Fibroblast of the aortic adventitia (primary cell): ENCODE data around the gene KCNAB1. TPM values are rescaled to one million over a fixed set of nuclear protein-coding genes. Genes with fewer than 3 reads are reported as not detected.
A peak's percentile ranks its signal among the peaks of the same experiment; 100 is the strongest.

Experiments used
- DNase-seq: peaks from one replicate; pipeline ENCODE4 v3.0.0-alpha.2; 2010; ENCODE audit warnings: low read depth
- H3K4me3 ChIP-seq: 2 replicates; pipeline ENCODE4 v1.5.1; 2011; ENCODE audit warnings: low read depth, mild to moderate bottlenecking, control low read depth, low read length, moderate library complexity
- total RNA-seq: library from RNA; depleted of rRNA; stranded (reverse); fragments of >200 nt; gene quantifications from 2 replicates; pipeline ENCODE4 v1.2.3, GENCODE V29; 2012; ENCODE audit warnings: low replicate concordance
- TF ChIP-seq, protein P1 (sequence below): IDR thresholded peaks from 2 replicates; pipeline ENCODE4 v1.5.1; 2011; ENCODE audit warnings: mild to moderate bottlenecking, low read length, control low read depth, inconsistent platforms; ENCODE audit not compliant: insufficient read depth

The KCNAB1 gene
- total RNA-seq, 1 donor = 3.3 TPM

DNA sequence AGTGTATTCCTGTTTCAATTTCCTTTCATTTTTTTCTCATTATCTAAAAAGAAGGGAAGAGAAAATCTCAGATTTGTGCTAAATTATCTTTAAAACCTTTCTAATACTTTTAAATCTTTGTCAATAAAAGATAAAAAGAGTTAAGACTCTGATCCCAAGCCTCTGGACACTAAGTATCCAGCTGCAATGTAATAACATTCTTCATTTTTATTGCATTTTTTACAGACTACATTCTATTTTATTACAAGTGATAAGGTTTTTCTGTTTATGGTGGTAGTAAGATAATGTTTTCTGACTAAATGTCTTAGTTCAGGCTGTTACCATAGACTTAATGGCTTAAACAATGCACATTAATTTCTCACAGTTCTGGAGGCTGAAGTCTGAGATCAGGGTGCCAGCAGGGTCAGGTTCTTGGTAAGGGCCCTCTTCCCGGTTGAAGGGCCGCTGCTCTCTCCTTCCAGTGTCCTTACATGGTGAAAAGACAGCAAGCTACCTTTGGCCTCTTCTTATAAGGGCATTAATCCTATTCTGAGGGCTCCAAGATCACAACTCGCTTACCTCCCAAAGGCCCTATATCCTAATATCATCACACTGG is 19.7 kb downstream of the KCNAB1 start:
- TF ChIP-seq, protein P1, sequence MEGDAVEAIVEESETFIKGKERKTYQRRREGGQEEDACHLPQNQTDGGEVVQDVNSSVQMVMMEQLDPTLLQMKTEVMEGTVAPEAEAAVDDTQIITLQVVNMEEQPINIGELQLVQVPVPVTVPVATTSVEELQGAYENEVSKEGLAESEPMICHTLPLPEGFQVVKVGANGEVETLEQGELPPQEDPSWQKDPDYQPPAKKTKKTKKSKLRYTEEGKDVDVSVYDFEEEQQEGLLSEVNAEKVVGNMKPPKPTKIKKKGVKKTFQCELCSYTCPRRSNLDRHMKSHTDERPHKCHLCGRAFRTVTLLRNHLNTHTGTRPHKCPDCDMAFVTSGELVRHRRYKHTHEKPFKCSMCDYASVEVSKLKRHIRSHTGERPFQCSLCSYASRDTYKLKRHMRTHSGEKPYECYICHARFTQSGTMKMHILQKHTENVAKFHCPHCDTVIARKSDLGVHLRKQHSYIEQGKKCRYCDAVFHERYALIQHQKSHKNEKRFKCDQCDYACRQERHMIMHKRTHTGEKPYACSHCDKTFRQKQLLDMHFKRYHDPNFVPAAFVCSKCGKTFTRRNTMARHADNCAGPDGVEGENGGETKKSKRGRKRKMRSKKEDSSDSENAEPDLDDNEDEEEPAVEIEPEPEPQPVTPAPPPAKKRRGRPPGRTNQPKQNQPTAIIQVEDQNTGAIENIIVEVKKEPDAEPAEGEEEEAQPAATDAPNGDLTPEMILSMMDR = no peak
- H3K4me3 ChIP-seq = no peak overlapping the region
- no peak for DNase-seq

DNA sequence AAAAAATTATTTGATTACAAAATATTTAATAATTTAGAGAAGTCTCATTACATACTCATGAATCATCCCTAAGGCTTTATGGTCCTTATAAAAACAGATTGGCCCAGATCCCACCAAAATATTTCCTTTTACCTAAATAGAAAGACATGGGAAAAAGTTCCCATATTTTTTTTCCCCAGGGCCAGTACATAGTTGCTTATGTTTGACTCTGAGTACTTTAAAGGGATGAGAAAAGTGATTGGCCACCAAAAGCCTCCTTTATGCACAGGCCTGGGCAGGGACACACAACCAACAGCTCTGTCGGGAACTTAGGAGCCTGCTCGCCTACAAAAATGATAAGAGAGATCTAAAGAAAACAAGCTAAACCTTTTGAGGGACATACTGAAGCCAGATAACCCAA is 22.3 kb downstream of the KCNAB1 start:
- DNase-seq = peak; percentile 50
- TF ChIP-seq, protein P1 = no peak
- H3K4me3 ChIP-seq = no peak overlapping the region

DNA sequence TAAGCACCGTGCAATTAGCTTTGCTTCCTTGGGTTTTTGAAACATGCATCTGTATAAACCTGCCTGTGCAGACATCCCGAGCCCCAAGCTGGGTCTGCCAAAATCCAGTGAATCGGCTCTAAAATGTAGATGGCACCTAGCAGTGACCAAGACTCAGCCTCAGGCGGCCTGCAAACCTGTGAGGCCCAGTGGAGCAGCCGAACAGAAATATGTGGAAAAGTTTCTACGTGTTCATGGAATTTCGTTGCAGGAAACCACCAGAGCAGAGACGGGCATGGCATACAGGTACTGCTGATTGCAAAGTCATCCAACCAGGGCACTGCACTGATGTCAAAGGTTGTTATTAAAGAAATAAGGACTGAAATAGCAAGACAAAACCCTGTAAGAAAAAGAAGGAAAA is 22.8 kb downstream of the KCNAB1 start:
- no peak for DNase-seq
- TF ChIP-seq, protein P1 = no peak
- no peak overlapping the region for H3K4me3 ChIP-seq

DNA sequence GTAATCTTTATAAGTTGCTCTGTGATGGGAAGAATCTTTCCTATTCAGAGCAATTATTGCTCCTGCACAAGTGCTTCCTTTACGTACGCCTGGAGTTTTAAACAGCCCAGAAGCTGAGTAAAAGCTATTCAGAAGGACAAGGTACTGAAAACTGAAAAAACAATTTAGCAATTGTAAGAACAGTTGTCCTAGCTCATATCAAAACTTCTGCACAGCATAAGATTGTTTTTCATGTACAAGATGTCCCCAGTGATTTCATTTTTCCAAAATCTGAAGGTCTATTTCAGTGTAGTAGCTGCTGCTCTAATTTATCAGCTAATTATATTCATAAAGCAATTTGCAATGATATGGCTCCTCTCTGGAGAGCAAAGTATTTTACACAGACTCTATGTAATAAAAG is 23.7 kb downstream of the KCNAB1 start:
- DNase-seq = no peak
- TF ChIP-seq, protein P1 = no peak
- H3K4me3 ChIP-seq = no peak overlapping the region

DNA sequence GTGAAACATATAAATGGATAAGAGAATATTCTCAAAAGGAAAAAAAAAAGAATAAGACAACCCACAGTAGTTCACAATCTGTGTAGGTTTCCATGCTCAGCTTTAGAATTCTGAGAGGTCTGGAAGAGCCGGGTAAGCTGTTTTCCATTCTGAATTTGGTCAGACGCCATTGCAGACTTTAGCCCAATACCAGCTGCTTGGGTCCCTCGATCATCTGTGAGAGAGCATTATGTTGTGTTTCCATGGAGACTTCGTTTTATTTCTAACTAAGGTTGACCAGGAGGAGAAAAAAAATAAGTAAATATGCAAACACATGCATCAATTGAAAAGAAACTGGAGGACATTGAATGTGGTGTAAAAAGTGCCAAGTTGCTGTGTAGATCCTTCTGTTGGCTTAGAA is 25.5 kb downstream of the KCNAB1 start:
- DNase-seq = no peak
- TF ChIP-seq, protein P1 = no peak
- no peak overlapping the region for H3K4me3 ChIP-seq

DNA sequence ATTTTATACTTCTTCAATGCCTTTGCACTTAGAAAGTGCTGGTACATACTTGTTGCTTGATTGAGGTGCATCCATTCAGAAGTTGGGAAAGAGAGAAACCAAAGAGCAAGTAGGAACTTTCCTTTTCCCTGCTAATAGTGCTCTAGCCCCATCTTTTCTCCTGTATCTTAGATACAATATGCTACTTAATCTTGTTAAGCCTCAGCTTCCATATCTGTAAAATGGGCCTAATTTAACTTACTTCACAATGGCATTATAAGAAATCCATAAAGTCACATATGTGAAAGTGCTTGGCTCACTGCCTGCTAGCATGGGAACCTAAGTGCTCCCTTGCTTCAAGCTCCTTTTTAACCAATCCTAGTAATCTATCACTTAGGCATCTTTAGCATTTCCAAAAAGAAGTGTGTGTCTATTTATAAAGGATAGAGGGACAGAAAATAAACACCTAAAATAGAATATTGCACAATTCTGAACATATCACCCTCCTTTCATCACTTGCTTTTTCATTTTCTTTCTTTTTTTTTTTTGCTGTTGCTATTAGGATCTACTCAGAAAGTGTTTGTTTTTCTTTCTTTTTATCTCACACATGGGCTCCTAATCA is 28.1 kb downstream of the KCNAB1 start:
- H3K4me3 ChIP-seq = no peak overlapping the region
- TF ChIP-seq, protein P1 = no peak
- DNase-seq = no peak
